Panc1 (cell line): Measurements from ENCODE around the gene TOMM40. TPM values are rescaled to one million over a fixed set of nuclear protein-coding genes. Genes with fewer than 3 reads are reported as not detected.

Experiments used
- ATAC-seq: fragments of 200-7000 bp; cut with Tn5 transposase; 2 replicates; pipeline ENCODE4 v1.9.1; 2020; ENCODE audit warnings: mild to moderate bottlenecking, moderate library complexity
- BruUV-seq: library from RNA; stranded (reverse); fragments of 400-500 nt; replicated peaks from 2 replicates; lab custom pipeline; 2021; lab: Mats Ljungman, UMichigan
- CTCF ChIA-PET: fragments of 300-600 bp; sonication (Branson Sonifier 250); formaldehyde crosslinking; loops from one replicate; lab custom pipeline; 2022; ENCODE audit warnings: antibody characterized with exemption; lab: Charles Lee
- POLR2A ChIA-PET: fragments of 300-600 bp; sonication (Branson Sonifier 250); formaldehyde crosslinking; loops from one replicate; lab custom pipeline; 2022; ENCODE audit warnings: antibody characterized with exemption; lab: Charles Lee
- DNase-seq: peaks from one replicate; pipeline ENCODE4 v3.0.0-alpha.2; 2010; ENCODE audit warnings: low read depth, low spot score
- H3K27ac ChIP-seq: 2 replicates; pipeline ENCODE4 v1.5.1; 2011; ENCODE audit warnings: mild to moderate bottlenecking, low read length, inconsistent platforms
- H3K27me3 ChIP-seq: fragments of 200-500 bp; sonication (Bioruptor generic); 2 replicates; pipeline ENCODE4 v1.6.0; 2014; ENCODE audit warnings: low read length, inconsistent platforms; ENCODE audit not compliant: control insufficient read depth, insufficient read depth
- H3K36me3 ChIP-seq: fragments of 200-500 bp; sonication (Bioruptor generic); 2 replicates; pipeline ENCODE4 v1.5.1; 2014; ENCODE audit warnings: inconsistent platforms, mild to moderate bottlenecking, low read length, moderate library complexity; ENCODE audit not compliant: control insufficient read depth, insufficient read depth
- H3K4me1 ChIP-seq: 2 replicates; pipeline ENCODE4 v1.5.1; 2011; ENCODE audit warnings: inconsistent platforms, mild to moderate bottlenecking, low read length, moderate library complexity; ENCODE audit not compliant: control insufficient read depth, insufficient read depth
- H3K4me3 ChIP-seq, 2 experiments: 2 replicates each; pipeline ENCODE4 v1.5.1; 2011 to 2012; ENCODE audit warnings: low read depth in 2 of 2, low read length in 2 of 2, mild to moderate bottlenecking in 2 of 2, inconsistent platforms in 1 of 2, moderate library complexity in 1 of 2
- H3K9me3 ChIP-seq: fragments of 200-500 bp; sonication (Bioruptor generic); 2 replicates; pipeline ENCODE4 v1.5.1; 2014; ENCODE audit warnings: low read depth, mild to moderate bottlenecking, inconsistent platforms, low read length, moderate library complexity; ENCODE audit not compliant: control insufficient read depth, insufficient read depth
- POLR2AphosphoS5 ChIP-seq: IDR thresholded peaks from 2 replicates; pipeline ENCODE4 v1.6.1; 2012; ENCODE audit warnings: mild to moderate bottlenecking, low read depth, low read length, moderate library complexity
- SIN3A ChIP-seq: IDR thresholded peaks from 2 replicates; pipeline ENCODE4 v1.6.1; 2012; ENCODE audit warnings: low read depth, mild to moderate bottlenecking, low read length, moderate library complexity, borderline replicate concordance; ENCODE audit not compliant: insufficient read depth
- TCF7L2 ChIP-seq: IDR thresholded peaks from 2 replicates; pipeline ENCODE4 v1.6.1; 2011; ENCODE audit warnings: mild to moderate bottlenecking, low read depth, low read length, inconsistent platforms
- in situ Hi-C: cut with HindIII; loops from 2 replicates; pipeline ENCODE4 v1.10.0; 2016; ENCODE audit warnings: low sequenced_read_pairs, low pct_unique_long_range_greater_than_20kb
- intact Hi-C: fragments of 100-400 bp; cut with micrococcal nuclease; formaldehyde crosslinking; loops from one replicate; pipeline ENCODE4 v1.10.0; 2022; ENCODE audit not compliant: unreplicated experiment
- total RNA-seq: library from RNA; stranded (reverse); gene quantifications from one replicate; pipeline ENCODE4 v1.2.1, GENCODE V29; 2021; ENCODE audit not compliant: unreplicated experiment
- TF ChIP-seq, protein P1 (sequence below), 2 experiments: IDR thresholded peaks; 2 replicates each; pipeline ENCODE4 v1.6.1; 2011 to 2012; ENCODE audit warnings: low read depth in 2 of 2, control low read depth in 1 of 2, low read length in 1 of 2, mild to moderate bottlenecking in 1 of 2, moderate library complexity in 1 of 2; ENCODE audit not compliant: insufficient read depth in 1 of 2
- TF ChIP-seq, protein P2 (sequence below): fragments of 450-650 bp; IDR thresholded peaks from 2 replicates; pipeline ENCODE4 v1.5.1; 2017; ENCODE audit warnings: mild to moderate bottlenecking

TOMM40 gene
- total RNA-seq, 1 experiment from 2014 or later: 147 TPM

DNA sequence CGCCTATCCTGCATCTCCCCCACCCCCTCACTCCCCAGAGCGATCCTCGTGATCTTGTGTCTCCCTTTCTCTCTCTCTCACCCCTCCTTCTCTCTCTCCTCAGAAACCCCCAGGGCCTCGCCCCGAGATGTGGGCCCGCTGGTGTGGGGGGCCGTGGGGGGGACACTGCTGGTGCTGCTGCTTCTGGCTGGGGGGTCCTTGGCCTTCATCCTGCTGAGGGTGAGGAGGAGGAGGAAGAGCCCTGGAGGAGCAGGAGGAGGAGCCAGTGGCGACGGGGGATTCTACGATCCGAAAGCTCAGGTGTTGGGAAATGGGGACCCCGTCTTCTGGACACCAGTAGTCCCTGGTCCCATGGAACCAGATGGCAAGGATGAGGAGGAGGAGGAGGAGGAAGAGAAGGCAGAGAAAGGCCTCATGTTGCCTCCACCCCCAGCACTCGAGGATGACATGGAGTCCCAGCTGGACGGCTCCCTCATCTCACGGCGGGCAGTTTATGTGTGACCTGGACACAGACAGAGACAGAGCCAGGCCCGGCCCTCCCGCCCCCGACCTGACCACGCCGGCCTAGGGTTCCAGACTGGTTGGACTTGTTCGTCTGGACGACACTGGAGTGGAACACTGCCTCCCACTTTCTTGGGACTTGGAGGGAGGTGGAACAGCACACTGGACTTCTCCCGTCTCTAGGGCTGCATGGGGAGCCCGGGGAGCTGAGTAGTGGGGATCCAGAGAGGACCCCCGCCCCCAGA lies 12.8 kb upstream of the TOMM40 start:
- in situ Hi-C loops (no loop called here), intact Hi-C loops (no loop called here)
- no peaks in the 10 kb centered on the region for H3K9me3 ChIP-seq
- TF ChIP-seq POLR2AphosphoS5 (no peak), TCF7L2 (no peak), SIN3A (no peak)
- TF ChIP-seq, protein P1, sequence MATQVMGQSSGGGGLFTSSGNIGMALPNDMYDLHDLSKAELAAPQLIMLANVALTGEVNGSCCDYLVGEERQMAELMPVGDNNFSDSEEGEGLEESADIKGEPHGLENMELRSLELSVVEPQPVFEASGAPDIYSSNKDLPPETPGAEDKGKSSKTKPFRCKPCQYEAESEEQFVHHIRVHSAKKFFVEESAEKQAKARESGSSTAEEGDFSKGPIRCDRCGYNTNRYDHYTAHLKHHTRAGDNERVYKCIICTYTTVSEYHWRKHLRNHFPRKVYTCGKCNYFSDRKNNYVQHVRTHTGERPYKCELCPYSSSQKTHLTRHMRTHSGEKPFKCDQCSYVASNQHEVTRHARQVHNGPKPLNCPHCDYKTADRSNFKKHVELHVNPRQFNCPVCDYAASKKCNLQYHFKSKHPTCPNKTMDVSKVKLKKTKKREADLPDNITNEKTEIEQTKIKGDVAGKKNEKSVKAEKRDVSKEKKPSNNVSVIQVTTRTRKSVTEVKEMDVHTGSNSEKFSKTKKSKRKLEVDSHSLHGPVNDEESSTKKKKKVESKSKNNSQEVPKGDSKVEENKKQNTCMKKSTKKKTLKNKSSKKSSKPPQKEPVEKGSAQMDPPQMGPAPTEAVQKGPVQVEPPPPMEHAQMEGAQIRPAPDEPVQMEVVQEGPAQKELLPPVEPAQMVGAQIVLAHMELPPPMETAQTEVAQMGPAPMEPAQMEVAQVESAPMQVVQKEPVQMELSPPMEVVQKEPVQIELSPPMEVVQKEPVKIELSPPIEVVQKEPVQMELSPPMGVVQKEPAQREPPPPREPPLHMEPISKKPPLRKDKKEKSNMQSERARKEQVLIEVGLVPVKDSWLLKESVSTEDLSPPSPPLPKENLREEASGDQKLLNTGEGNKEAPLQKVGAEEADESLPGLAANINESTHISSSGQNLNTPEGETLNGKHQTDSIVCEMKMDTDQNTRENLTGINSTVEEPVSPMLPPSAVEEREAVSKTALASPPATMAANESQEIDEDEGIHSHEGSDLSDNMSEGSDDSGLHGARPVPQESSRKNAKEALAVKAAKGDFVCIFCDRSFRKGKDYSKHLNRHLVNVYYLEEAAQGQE (IDR thresholded peaks at IDR 0.05; ENCODE audit: insufficient read depth in 1 of 2, low read depth in 2 of 2, low read length in 1 of 2): no peak
- TF ChIP-seq, protein P2, sequence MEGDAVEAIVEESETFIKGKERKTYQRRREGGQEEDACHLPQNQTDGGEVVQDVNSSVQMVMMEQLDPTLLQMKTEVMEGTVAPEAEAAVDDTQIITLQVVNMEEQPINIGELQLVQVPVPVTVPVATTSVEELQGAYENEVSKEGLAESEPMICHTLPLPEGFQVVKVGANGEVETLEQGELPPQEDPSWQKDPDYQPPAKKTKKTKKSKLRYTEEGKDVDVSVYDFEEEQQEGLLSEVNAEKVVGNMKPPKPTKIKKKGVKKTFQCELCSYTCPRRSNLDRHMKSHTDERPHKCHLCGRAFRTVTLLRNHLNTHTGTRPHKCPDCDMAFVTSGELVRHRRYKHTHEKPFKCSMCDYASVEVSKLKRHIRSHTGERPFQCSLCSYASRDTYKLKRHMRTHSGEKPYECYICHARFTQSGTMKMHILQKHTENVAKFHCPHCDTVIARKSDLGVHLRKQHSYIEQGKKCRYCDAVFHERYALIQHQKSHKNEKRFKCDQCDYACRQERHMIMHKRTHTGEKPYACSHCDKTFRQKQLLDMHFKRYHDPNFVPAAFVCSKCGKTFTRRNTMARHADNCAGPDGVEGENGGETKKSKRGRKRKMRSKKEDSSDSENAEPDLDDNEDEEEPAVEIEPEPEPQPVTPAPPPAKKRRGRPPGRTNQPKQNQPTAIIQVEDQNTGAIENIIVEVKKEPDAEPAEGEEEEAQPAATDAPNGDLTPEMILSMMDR: no peak
- CTCF ChIA-PET: no interaction called here
- POLR2A ChIA-PET: no interaction called here
- no peak overlapping the region for H3K4me3 ChIP-seq
- no peaks in the 10 kb centered on the region for H3K36me3 ChIP-seq
- ATAC-seq (no peak), DNase-seq (no peak)
- no peaks in the 10 kb centered on the region for H3K27me3 ChIP-seq
- H3K27ac ChIP-seq: no peak overlapping the region
- no TSS peak for BruUV-seq
- H3K4me1 ChIP-seq: peaks cover 17% of the 10 kb centered on the region; the same call in 1 of the 2 replicates

DNA sequence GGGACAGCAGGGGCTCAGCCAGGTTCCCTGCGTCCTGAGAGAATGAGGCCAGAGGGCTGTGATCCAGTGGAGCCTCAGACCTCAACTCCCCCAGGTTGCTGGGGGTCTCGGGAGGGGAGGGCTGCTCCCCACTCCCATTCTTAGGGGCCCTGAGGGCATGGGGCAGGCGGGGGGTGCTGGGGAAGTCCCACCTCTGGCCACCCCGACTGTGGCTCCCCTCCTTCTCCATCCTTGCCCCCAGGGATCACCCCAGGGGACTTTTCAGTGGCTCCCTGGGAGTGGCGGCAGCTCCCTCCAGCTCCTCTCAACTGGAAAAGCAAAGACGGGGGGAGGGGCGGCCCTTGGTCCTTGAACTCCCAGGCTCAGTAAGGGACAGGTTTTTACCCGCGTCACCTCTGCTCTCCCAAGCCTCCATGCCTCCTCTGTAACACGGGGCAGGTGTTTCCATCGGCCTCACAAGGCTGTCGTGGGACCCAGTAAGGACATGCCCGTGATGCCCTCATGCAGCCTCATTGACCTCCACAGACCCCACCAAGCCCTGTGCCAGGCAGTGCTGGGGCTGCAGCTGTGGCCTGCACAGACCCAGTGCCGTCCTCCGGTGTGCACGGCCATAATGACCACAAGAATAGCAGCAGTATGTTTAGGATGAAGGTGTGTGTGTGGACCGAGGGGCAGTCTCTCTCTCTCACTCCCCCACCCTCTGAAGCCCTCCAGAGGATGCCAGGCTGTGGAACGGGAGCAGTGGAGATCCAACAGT lies 11.6 kb upstream of the TOMM40 start:
- ChIA-PET CTCF (no interaction called here), POLR2A (interaction anchor here (0.5 kb wide), 1 partner anchor 18 kb away, joined by 3 read pairs; no protein-coding TSS in a partner anchor)
- H3K36me3 ChIP-seq: no peaks in the 10 kb centered on the region

More for the DNA sequence above, 11.6 kb upstream of the TOMM40 start:
- ATAC-seq: no peak
- Histone ChIP-seq H3K27ac (no peak overlapping the region), H3K9me3 (no peaks in the 10 kb centered on the region), H3K4me3 (no peak overlapping the region), H3K4me1 (peaks cover 17% of the 10 kb centered on the region; the same call in 1 of the 2 replicates), H3K27me3 (no peaks in the 10 kb centered on the region)
- in situ Hi-C loops (no loop called here), intact Hi-C loops (no loop called here)
- TF ChIP-seq, protein P2: no peak
- no peak for TF ChIP-seq POLR2AphosphoS5
- TF ChIP-seq TCF7L2: no peak
- TF ChIP-seq SIN3A: no peak
- TF ChIP-seq, protein P1 (IDR thresholded peaks at IDR 0.05; ENCODE audit: insufficient read depth in 1 of 2, low read depth in 2 of 2, low read length in 1 of 2): no peak
- DNase-seq: no peak
- no TSS peak for BruUV-seq
